DOHH2 (cell line): ENCODE measurements around the gene BEST3.

Experiments
- H3F3A ChIP-seq: fragments of 200-600 bp; sonication (generic), shearing (Covaris generic); 2 replicates; pipeline ENCODE4 v1.6.0; 2016; ENCODE audit warnings: antibody characterized with exemption, mild to moderate bottlenecking; ENCODE audit not compliant: control insufficient read depth, insufficient read depth
- H3K27ac ChIP-seq: fragments of 200-600 bp; sonication (generic); 2 replicates; pipeline ENCODE4 v1.5.1; 2014; ENCODE audit warnings: low read depth, mild to moderate bottlenecking, low read length, moderate library complexity
- H3K27me3 ChIP-seq: fragments of 200-600 bp; sonication (generic); 2 replicates; pipeline ENCODE4 v1.6.1; 2014; ENCODE audit warnings: mild to moderate bottlenecking, low read length, mixed read lengths; ENCODE audit not compliant: control insufficient read depth
- H3K36me3 ChIP-seq: fragments of 200-600 bp; sonication (generic); 2 replicates; pipeline ENCODE4 v1.6.1; 2014; ENCODE audit warnings: mild to moderate bottlenecking, low read length, moderate library complexity, mixed read lengths; ENCODE audit not compliant: control insufficient read depth
- H3K4me1 ChIP-seq: fragments of 200-600 bp; sonication (generic); 2 replicates; pipeline ENCODE4 v1.6.1; 2014; ENCODE audit warnings: mild to moderate bottlenecking, low read length, mixed read lengths; ENCODE audit not compliant: control insufficient read depth
- H3K4me2 ChIP-seq: fragments of 200-600 bp; sonication (generic); 2 replicates; pipeline ENCODE4 v1.6.0; 2014; ENCODE audit warnings: mild to moderate bottlenecking, low read length, moderate library complexity
- H3K4me3 ChIP-seq: fragments of 200-600 bp; sonication (generic); 2 replicates; pipeline ENCODE4 v1.5.1; 2014; ENCODE audit warnings: mild to moderate bottlenecking, low read length, mixed read lengths
- H3K79me2 ChIP-seq: fragments of 200-600 bp; sonication (generic); 2 replicates; pipeline ENCODE4 v1.6.1; 2014; ENCODE audit warnings: mild to moderate bottlenecking, low read length, mixed read lengths; ENCODE audit not compliant: control insufficient read depth
- H3K9me2 ChIP-seq: fragments of 200-600 bp; sonication (generic); replicated peaks from 2 replicates; pipeline ENCODE4 v1.6.1; 2014; ENCODE audit warnings: mild to moderate bottlenecking, low read length, mixed read lengths; ENCODE audit not compliant: control insufficient read depth
- H3K9me3 ChIP-seq: fragments of 200-600 bp; sonication (generic); 2 replicates; pipeline ENCODE4 v1.6.1; 2014; ENCODE audit warnings: antibody characterized with exemption, low read length, mixed read lengths; ENCODE audit not compliant: control insufficient read depth, insufficient read depth
- H4K20me1 ChIP-seq: fragments of 200-600 bp; sonication (generic); 2 replicates; pipeline ENCODE4 v1.6.0; 2014; ENCODE audit warnings: low read depth, mild to moderate bottlenecking, antibody characterized with exemption, low read length, moderate library complexity; ENCODE audit not compliant: control insufficient read depth, insufficient read depth
- EZH2phosphoT487 ChIP-seq: fragments of 200-600 bp; sonication (generic); IDR thresholded peaks from 2 replicates; pipeline ENCODE4 v1.6.1; 2017; ENCODE audit warnings: borderline replicate concordance, mild to moderate bottlenecking, antibody characterized with exemption, low read length, moderate library complexity, mixed read lengths
- TF ChIP-seq, protein P1 (sequence below): fragments of 200-600 bp; sonication (generic); IDR thresholded peaks from one replicate; pipeline ENCODE4 v1.5.1; 2014; ENCODE audit warnings: antibody characterized with exemption, mild to moderate bottlenecking, low read depth, low read length; ENCODE audit not compliant: poor library complexity, severe bottlenecking

Gene BEST3

DNA sequence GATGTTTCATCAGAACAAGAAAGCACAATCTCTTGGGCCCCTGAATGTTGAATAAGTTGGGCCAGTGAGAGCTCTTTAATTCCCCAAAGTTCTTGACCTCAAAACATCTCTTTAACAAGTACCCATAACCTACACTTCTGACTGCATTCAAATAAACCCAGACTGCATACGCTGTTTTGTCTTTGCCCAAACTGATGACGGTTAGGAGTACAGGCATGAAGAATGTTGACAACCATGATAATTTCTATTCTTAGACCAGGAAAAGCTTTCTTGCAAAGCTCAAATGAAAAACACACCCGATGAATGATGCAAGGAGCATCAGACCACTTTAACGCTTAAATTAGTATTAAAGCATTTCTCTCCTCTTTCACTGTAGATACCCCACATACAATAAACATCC lies 27.8 kb upstream of the BEST3 start:
- Histone ChIP-seq H3K36me3 (no peaks in the 10 kb centered on the region), H3K27ac (no peak overlapping the region), H3K9me2 (no peaks in the 10 kb centered on the region), H3F3A (no peaks in the 10 kb centered on the region), H3K9me3 (no peaks in the 10 kb centered on the region), H3K79me2 (no peaks in the 10 kb centered on the region), H3K27me3 (no peaks in the 10 kb centered on the region), H3K4me3 (no peak overlapping the region), H3K4me1 (no peaks in the 10 kb centered on the region), H4K20me1 (no peaks in the 10 kb centered on the region), H3K4me2 (no peak overlapping the region)
- no peak for TF ChIP-seq EZH2phosphoT487
- TF ChIP-seq, protein P1, sequence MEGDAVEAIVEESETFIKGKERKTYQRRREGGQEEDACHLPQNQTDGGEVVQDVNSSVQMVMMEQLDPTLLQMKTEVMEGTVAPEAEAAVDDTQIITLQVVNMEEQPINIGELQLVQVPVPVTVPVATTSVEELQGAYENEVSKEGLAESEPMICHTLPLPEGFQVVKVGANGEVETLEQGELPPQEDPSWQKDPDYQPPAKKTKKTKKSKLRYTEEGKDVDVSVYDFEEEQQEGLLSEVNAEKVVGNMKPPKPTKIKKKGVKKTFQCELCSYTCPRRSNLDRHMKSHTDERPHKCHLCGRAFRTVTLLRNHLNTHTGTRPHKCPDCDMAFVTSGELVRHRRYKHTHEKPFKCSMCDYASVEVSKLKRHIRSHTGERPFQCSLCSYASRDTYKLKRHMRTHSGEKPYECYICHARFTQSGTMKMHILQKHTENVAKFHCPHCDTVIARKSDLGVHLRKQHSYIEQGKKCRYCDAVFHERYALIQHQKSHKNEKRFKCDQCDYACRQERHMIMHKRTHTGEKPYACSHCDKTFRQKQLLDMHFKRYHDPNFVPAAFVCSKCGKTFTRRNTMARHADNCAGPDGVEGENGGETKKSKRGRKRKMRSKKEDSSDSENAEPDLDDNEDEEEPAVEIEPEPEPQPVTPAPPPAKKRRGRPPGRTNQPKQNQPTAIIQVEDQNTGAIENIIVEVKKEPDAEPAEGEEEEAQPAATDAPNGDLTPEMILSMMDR = no peak

DNA sequence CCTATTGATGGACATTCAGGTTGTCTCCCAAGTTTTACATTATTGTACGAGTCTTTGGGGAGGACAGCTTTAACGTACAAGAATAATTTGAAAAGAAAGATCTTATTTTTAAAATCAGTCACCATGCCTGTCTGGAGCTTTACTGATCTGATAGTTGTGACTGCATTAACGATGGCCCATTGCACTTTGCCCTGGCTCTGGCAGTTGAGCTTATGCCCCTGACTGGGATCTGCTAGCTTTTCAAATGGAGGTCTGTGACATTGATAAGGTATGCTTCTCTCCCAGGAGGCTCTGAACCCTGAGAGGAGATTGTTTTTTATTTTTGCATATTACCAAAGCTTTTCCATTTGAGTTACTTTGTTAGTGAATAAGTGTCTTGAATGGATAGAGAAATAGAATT lies 21.6 kb upstream of the BEST3 start:
- H3K4me1 ChIP-seq = no peaks in the 10 kb centered on the region
- no peaks in the 10 kb centered on the region for H3K27me3 ChIP-seq
- no peaks in the 10 kb centered on the region for H3K36me3 ChIP-seq
- H3F3A ChIP-seq = no peaks in the 10 kb centered on the region
- H3K9me2 ChIP-seq = no peaks in the 10 kb centered on the region
- H3K27ac ChIP-seq = no peak overlapping the region
- H4K20me1 ChIP-seq = no peaks in the 10 kb centered on the region
- H3K4me3 ChIP-seq = no peak overlapping the region
- no peak overlapping the region for H3K4me2 ChIP-seq
- no peaks in the 10 kb centered on the region for H3K79me2 ChIP-seq
- TF ChIP-seq, protein P1 = no peak
- no peak for TF ChIP-seq EZH2phosphoT487
- H3K9me3 ChIP-seq = no peaks in the 10 kb centered on the region

DNA sequence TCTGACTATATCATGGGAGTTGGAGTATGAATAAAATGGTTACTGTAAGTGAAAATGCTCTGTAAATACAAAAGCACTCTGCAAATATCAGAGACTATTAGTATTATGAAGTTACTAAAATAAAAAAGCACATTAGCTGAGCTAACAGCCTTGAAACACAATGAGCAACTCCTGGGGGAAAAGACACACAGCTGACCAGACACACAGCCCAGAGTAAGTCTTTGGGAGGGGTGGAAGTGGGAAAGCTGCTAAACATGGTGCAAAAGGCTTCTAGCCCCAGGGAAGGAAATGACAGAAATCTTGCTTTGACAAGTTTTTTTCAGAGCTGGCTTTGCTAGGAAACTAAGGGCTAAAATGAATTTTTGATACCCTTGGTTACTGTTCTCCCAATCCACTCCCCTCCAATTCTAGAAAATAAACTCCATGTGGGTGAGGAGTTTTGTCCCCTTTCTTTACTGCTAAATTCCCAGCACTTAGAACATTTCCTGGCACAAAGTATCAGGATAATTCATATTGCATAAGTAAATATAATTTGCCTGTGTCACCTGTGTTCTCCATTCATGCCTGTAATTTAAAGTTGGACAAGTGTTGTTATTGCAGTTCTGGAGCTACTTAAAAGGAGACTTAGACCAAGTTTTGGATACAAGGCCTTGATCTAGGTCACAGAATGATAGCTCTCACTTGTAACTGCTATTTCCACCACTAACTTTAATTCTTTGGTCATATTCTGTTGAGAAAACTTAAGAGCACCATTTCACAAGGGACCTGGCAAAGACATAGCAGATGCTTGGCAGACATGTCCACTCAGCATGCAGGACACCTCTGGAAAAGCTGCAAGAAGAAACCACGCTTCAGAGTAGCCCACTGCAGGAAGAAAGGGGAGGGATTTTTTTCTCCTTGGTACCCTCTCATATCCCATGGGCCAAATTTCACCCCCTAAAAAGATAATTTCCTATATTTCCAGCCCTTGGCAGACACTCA lies 20.5 kb upstream of the BEST3 start:
- TF ChIP-seq, protein P1 = no peak
- TF ChIP-seq EZH2phosphoT487 = no peak
- no peak overlapping the region for H3K4me3 ChIP-seq

More for the DNA sequence above, 20.5 kb upstream of the BEST3 start:
- Histone ChIP-seq H4K20me1 (no peaks in the 10 kb centered on the region), H3K27ac (no peak overlapping the region), H3K9me2 (no peaks in the 10 kb centered on the region), H3K4me2 (no peak overlapping the region), H3K9me3 (no peaks in the 10 kb centered on the region), H3K4me1 (no peaks in the 10 kb centered on the region), H3F3A (no peaks in the 10 kb centered on the region), H3K27me3 (no peaks in the 10 kb centered on the region), H3K36me3 (no peaks in the 10 kb centered on the region), H3K79me2 (no peaks in the 10 kb centered on the region)
